22Rv1 (cell line): Measurements from ENCODE around the gene MCRS1.
A peak's percentile ranks its signal among the peaks of the same experiment; 100 is the strongest.
"Not testable (repeated sequence)": the region's sequence is repeated elsewhere in the genome, so short reads cannot be mapped to it uniquely, and the experiment has no call there.

Source experiments
- H3K27ac ChIP-seq: fragments of 450-650 bp; 2 replicates; pipeline ENCODE4 v1.5.1; 2017
- ZFX ChIP-seq: fragments of 450-650 bp; IDR thresholded peaks from 2 replicates; pipeline ENCODE4 v1.6.1; 2017; ENCODE audit warnings: antibody characterized with exemption, borderline replicate concordance
- TF ChIP-seq, protein P1 (sequence below): fragments of 450-650 bp; IDR thresholded peaks from 2 replicates; pipeline ENCODE4 v1.5.1; 2017; ENCODE audit warnings: mild to moderate bottlenecking

The MCRS1 gene

DNA sequence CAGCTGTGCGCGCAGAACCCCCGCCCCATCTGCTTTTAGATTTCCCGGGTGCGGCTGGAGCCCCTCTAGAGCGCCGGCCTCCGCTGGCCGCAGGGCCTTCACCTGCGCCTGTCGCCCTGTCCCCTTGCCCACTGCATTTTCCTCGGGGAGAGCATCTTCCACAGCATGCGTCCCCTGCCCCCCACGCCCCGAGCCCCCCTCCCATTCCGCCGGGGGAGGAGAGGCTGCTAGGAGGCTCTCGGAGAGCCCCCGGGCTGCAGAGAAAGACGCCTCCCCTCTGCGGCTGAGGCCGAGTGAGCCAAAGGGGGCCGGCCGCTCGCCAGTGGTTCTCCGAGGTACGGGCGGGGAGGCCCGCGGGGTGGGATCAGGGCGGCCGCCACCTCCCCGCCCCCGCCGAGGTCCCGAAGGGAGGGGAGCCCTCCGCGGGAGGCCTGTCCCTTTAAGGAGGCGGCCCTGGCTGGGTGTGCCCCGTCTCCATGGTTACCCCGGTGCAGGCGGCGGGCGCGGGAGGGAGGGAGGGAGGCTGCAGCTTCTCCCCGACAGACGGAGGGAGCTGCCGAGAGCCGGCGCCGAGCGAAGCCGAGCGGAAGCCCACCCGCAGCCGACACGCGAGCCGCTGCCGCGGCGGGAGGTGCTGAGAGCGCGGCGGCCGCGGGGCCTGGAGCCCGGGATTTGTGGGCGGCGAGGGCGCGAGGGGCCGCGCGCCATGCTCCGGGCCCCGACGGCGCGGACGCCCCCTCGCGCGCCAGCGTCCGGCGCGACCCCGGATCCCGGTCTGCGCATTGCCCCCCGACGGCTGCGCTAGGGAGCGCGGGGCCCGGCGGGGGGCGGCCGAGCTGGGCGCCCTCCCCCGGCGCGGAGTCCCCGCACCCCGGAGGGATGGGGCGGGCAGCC, 29.2 kb downstream of the MCRS1 start, which contains the start of gene KCNH3:
Gene KCNH3, plus strand, starts transcription at position 521 of the 894 bp plus-strand sequence. CDS start 387 bp downstream, outside the sequence.
- TF ChIP-seq ZFX = no peak
- TF ChIP-seq, protein P1, sequence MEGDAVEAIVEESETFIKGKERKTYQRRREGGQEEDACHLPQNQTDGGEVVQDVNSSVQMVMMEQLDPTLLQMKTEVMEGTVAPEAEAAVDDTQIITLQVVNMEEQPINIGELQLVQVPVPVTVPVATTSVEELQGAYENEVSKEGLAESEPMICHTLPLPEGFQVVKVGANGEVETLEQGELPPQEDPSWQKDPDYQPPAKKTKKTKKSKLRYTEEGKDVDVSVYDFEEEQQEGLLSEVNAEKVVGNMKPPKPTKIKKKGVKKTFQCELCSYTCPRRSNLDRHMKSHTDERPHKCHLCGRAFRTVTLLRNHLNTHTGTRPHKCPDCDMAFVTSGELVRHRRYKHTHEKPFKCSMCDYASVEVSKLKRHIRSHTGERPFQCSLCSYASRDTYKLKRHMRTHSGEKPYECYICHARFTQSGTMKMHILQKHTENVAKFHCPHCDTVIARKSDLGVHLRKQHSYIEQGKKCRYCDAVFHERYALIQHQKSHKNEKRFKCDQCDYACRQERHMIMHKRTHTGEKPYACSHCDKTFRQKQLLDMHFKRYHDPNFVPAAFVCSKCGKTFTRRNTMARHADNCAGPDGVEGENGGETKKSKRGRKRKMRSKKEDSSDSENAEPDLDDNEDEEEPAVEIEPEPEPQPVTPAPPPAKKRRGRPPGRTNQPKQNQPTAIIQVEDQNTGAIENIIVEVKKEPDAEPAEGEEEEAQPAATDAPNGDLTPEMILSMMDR = no peak
- no peak within 1 kb of the TSS for H3K27ac ChIP-seq

DNA sequence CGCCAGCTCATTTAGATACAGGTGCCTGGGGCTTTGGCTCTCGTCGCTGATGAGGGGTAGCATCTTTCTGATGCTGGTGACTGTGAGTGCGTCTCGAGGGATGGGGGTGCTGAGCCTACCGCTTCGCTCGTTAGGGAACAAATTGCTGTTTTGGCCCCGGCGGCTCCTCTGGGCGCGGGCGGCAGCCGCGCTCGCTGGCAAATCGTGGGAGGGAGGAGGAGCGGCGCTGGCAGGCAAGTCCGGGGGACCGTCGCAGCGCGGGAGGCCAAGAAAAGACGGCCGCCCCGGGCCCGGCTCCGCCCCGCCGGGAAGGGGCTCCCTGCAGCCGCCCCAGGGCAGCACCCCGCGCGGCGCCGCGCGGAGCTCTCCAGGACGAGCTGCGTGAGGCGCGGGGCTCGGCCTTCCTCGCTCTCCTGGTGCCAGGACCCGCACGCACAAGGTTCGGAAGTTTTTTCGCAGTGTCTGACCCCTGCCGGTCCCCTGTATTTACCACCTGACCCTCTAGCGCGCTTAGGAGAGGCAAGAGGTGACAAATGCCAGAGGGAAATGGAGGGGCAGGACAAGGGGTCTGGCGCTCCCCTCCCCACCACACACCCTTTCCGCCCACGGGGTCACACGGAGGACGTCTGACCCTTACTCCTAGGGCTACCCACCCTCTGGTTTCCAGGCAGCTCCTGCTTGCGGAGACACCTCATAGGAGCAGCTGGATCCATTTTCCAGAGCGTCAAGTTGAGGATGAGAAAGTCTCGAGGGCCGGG, 30.0 kb downstream of the MCRS1 start:
- H3K27ac ChIP-seq = no peak overlapping the region
- TF ChIP-seq, protein P1 = 0 out of 2 replicates have a peak, but pooled peaks have one; percentile 11
- TF ChIP-seq ZFX = no peak

DNA sequence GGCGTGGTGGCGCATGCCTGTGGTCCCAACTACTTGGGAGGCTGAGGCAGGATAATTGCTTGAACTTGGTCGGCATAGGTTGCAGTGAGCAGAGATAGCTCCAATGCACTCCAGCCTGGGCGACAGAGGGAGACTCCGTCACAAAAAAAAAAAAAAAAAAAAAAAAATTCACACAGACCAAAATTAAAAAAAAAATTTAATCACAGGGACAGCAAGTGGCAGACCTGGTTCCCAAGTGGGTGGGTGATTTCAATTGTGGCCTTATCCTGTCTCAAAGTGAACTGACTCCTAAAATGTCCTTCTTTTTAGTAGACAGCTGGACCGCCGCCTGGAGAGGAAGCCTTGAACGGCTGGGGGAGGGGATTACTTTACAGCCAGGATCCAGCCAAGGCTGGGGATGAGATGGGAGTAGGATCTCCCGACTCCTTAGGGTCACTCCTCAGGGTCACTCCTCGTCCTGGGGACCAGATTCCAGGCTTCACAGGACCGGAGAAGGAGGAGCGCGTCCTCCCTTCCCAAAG, 30.7 kb downstream of the MCRS1 start:
- no peak overlapping the region for H3K27ac ChIP-seq
- TF ChIP-seq, protein P1 = no peak
- no peak for TF ChIP-seq ZFX

DNA sequence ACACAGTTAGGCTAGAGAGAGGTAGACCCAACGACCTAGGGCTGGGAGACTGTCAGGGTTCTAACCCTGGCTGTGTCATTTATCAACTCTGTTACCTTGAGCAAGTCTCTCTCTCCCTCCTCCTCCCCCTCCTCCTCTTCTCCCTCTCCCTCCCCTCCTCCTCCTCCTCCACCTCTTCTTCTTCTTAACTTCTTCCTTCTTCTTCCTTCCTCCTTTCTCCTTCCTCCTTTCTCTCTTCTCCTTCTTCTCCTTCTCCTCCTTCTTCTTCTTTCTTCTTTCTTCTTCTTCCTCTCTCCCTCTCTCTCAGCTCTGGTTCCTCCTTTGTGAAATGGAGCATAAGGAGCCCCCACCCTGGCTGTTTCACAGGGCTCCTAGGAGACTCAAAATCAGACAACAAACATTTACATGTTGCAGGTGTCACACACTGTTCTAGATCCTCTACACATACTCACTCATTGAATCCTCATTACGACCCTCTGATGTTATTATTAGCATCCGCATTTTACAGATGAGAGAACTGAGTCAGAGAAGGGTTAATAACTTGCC, 31.3 kb downstream of the MCRS1 start:
- no peak overlapping the region for H3K27ac ChIP-seq
- no peak for TF ChIP-seq ZFX
- TF ChIP-seq, protein P1 = no peak

DNA sequence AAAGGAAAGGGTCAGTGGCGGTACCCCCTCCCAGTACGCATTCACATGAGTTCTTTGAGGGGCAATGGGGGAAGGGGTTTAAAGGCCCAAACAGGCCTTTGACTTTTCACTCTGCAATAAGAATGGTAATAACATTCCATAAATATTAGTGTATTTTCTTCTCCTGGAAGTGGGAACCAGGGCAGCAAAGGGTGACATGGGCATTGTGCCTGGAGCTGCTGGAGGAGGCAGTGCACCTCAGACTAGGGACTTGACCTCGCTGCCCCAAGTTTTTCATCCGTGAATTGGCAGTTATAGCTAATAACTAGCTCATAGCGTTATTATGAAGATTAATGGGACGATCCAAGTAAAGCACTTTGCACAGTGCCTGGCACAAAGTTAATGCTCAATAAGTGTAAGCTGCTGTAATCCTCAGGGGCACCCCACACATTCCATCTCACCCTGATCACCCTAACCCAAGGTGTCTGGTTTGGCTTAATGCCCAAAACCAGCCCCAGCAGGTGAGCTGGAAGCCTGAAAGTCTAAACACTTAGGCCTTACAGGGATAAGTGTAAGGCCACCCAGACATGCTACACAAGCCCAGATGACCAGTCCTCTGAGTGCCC, 31.9 kb downstream of the MCRS1 start:
- H3K27ac ChIP-seq = no peak overlapping the region
- TF ChIP-seq ZFX = no peak
- TF ChIP-seq, protein P1 = no peak

DNA sequence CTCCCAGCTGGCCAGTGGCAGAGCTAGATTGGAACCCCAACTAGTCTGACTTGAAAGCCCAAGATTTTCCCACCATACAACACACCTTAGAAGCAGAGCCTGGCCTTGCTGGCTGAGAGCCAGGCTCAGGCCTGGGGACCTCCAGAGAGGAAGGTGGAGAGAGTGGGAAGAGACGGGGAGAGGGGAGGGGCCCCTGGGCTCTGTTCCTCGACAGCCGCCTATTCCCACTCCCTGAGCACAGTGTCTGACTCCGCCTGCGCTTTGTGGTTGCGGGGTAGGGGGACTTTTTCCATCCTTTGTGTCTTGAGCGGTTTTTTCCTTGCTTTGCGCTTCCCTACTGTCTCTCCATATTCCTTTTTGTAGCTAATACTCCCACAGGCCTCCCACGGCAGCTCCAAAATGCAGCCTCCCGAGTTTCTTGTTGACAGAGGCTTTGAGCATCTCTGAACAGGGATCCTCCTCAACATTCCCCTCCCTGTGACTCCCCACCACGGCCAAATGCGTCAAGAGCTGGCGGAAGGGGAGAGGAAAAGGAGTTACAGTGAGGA, 33.1 kb downstream of the MCRS1 start:
- TF ChIP-seq, protein P1 = no peak
- TF ChIP-seq ZFX = no peak
- H3K27ac ChIP-seq = no peak overlapping the region

DNA sequence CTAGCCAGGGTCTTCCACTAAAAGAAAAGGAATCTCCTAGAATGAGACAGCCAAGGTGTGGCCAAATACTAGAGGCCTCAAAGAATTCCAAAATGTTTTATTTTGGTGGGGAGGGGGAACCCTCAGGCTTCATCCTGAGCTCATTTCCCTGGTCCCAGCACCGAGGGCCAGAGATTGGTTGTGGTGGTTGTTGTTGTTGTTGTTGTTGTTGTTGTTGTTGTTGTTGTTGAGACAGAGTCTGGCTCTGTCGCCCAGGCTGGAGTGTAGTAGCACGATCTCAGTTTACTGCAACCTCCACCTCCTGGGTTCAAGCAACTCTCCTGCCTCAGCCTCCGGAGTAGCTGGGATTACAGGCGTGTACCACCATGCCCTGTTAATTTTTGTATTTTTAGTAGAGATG, 33.8 kb downstream of the MCRS1 start:
- H3K27ac ChIP-seq = not testable (repeated sequence)
